BJ (cell line): ENCODE results near the gene GPR37L1. TPM values are rescaled to one million over a fixed set of nuclear protein-coding genes. Genes with fewer than 3 reads are reported as not detected.

ENCODE experiments used
- CTCF ChIA-PET: fragments of 350-600 bp; formaldehyde crosslinking; extraction: SDS; loops from one replicate; lab custom pipeline; 2021; ENCODE audit warnings: antibody characterized with exemption, inconsistent platforms; lab: Yijun Ruan, JAX
- POLR2A ChIA-PET: fragments of 300-600 bp; sonication (Branson Sonifier 250); formaldehyde crosslinking; extraction: SDS; loops from one replicate; lab custom pipeline; 2021; ENCODE audit warnings: antibody characterized with exemption; lab: Charles Lee
- DNase-seq: peaks from one replicate; pipeline ENCODE4 v3.0.0-alpha.2; 2011; ENCODE audit warnings: low read depth
- H3K27me3 ChIP-seq: 2 replicates; pipeline ENCODE4 v1.6.0; 2011; ENCODE audit warnings: low read length; ENCODE audit not compliant: control insufficient read depth, insufficient read depth
- H3K36me3 ChIP-seq: 2 replicates; pipeline ENCODE4 v1.5.1; 2011; ENCODE audit warnings: low read length; ENCODE audit not compliant: control insufficient read depth, insufficient read depth
- H3K4me3 ChIP-seq: 2 replicates; pipeline ENCODE4 v1.5.1; 2011; ENCODE audit warnings: low read depth, mild to moderate bottlenecking, control low read depth, low read length
- CTCF ChIP-seq: IDR thresholded peaks from 2 replicates; pipeline ENCODE4 v1.5.1; 2011; ENCODE audit warnings: low read depth, mild to moderate bottlenecking, control low read depth, inconsistent platforms, low read length, moderate library complexity; ENCODE audit not compliant: insufficient read depth
- polyA plus RNA-seq: library from polyadenylated mRNA; depleted of rRNA; stranded (reverse); fragments of >200 nt; gene quantifications from 2 replicates; pipeline ENCODE4 v1.2.3, GENCODE V29; 2011

The GPR37L1 gene
- polyA plus RNA-seq, 1 experiment: not detected

GRCh38 chr1:202129453-202130296 lies 7.0 kb downstream of the GPR37L1 start:
- no peak for TF ChIP-seq CTCF

DNA sequence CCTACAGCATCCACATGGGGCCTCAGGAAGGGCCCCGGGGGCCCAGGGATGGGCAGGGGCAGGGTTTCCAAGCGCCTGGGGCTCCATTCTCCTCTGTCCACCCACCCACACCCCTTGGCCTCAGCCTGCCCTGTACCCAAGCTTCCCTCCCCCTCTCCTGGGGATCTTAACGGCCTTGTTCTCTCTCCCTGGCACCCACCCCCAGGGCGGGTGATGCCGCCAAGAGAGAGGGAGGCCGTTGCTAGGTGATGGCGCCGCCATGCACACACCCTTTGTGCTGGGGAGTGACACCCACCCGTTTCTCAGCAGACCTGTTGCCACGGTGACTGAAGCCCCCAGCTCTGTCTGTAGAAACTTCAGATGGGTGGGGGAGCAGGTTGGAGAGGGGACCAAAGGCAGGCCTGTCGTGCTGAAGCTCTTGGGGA lies 7.6 kb downstream of the GPR37L1 start:
- POLR2A ChIA-PET: no interaction called here
- no peak overlapping the region for H3K4me3 ChIP-seq
- no peaks in the 10 kb centered on the region for H3K27me3 ChIP-seq
- TF ChIP-seq CTCF: no peak
- H3K36me3 ChIP-seq: peaks cover 15% of the 10 kb centered on the region
- CTCF ChIA-PET: interaction anchor here (1.0 to 27.8 kb wide), 4 partner anchors 8 to 123 kb away, joined by 3 to 642 read pairs (median 23); partner anchors contain the start of genes ELF3 and GPR37L1
- no peak for DNase-seq

More at GRCh38 chr1:202129453-202130296, 7.0 kb downstream of the GPR37L1 start:
- CTCF ChIA-PET: interaction anchor here (1.0 to 27.8 kb wide), 4 partner anchors 7 to 122 kb away, joined by 3 to 642 read pairs (median 23); partner anchors contain the start of genes ELF3 and GPR37L1
- Histone ChIP-seq H3K27me3 (peaks cover under 1% of the 10 kb centered on the region; the same call in 1 of the 2 replicates), H3K36me3 (peaks cover 12% of the 10 kb centered on the region), H3K4me3 (no peak overlapping the region)
- POLR2A ChIA-PET: no interaction called here
- DNase-seq: no peak

DNA sequence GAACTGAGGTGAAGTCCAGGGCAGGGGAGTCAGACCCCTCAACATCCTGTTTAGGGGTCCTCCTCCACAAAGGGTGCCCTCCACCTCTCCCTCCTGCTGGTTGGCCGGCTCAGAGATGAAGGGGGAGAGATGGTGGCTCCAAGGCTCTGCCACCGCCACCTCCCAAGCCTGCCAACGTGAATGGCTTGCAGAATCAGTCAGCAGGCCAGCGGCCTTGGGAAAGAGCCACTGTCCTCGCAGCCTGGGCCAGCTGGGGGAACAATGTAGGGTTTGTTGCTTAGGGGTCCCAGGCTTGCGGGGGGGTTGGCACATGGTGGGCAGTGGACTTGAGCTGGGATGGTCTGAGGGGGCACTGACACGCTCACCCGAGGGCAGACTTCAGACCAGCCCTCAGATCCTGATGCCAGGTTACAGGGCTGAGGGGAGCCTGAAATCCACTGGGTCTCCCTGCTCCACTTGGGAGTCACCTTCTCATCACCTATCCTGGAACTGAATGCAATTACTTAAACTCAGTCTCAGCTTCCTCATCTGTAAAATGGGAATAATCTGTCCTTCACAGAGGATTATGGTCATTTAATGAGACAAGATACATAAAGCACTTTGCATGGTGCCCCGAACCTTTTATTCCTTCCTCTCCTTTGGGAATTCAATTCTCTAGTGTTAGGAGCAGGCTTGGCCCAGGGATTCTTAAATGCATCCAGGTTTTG lies 8.3 kb downstream of the GPR37L1 start:
- POLR2A ChIA-PET: no interaction called here
- CTCF ChIA-PET: interaction anchor here (1.0 to 27.8 kb wide), 5 partner anchors 9 to 123 kb away, joined by 3 to 642 read pairs (median 12); partner anchors contain the start of genes ELF3 and GPR37L1

DNA sequence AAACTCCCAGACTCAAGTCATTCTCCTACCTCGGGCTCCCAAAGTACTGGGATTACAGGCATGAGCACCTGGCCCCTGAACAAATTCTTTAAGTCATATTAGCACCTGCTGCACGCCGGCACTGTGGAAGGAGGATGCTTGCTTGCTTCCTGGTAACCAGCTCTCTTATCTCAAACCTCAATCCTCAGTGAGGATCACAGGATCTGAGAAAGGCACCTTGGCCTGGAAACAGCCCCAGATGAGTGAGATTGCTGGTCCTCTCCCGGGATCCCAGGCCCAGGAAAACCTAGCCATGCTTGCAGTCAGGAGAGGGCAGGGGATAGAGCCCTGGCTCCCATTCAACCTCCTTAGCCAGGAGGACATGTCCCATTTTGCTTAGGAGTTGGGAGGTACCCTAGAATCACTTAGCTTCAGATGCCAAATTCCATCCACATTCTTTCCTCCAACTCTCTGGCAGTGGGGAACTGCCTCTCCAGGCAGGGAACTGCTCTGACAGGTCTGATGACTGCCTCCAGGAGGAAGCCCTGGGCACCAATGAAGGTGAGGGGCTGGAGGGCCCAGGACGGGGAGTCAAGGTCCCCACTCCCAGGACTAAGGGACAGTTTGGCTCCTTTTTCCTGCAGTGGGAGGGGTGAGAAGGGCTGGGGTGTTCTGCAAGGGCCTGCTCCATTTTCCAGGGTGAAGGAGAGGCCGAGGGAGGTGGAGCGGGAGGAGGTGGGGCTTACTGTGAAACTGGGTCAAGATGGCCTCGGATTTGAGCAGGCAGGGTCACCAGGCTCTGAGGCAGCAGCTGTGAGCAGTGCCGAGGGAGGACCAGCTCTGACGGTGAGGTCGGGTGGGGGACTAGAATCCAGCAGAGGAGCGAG lies 9.5 kb downstream of the GPR37L1 start:
- no peak for TF ChIP-seq CTCF
- peaks cover 19% of the 10 kb centered on the region for H3K36me3 ChIP-seq
- H3K4me3 ChIP-seq: no peak overlapping the region
- CTCF ChIA-PET: interaction anchor here (1.0 to 27.8 kb wide), 7 partner anchors 9 to 237 kb away, joined by 3 to 642 read pairs (median 12); partner anchors contain the start of genes ELF3 and GPR37L1
- no peaks in the 10 kb centered on the region for H3K27me3 ChIP-seq
- no peak for DNase-seq
- POLR2A ChIA-PET: no interaction called here

More for the DNA sequence above, 8.3 kb downstream of the GPR37L1 start:
- H3K27me3 ChIP-seq: no peaks in the 10 kb centered on the region
- DNase-seq: no peak
- no peak overlapping the region for H3K4me3 ChIP-seq
- H3K36me3 ChIP-seq: peaks cover 19% of the 10 kb centered on the region
- no peak for TF ChIP-seq CTCF
